ENCODE results near the gene ATG9B.
A peak's percentile ranks its signal among the peaks of the same experiment; 100 is the strongest.

ATG9B gene

GRCh38 chr7:151024435-151025056 is at the start of gene ATG9B:
ATG9B (minus strand) TSS chr7:151024494; CDS start chr7:151024423, 71 bp downstream.
- DNase-seq (ENCODE audit: low spot score) = no peak

GRCh38 chr7:151073990-151074389 is 49.7 kb upstream of the ATG9B start:
- no peak for DNase-seq (ENCODE audit: low spot score)

- no peak for DNase-seq (ENCODE audit: low spot score)
Measured at GRCh38 chr7:151071032-151071866, 47.0 kb upstream of the ATG9B start.

DNA sequence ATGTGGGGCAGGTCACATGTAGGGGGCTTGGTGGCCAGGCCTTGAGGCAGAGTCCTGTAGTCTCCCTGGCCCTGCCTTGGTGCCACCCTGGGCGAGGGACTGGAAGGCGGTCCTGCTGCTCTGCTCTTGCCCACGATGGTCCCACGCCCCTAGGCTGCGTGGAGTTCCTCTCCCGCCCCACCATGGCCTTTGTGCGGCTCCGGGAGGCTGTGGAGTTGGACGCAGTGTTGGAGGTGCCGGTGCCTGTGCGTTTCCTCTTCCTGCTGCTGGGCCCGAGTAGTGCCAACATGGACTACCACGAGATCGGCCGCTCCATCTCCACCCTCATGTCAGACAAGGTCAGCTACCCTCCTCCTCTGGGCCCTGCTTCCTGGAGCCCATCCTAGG is 46.3 kb upstream of the ATG9B start:
- no peak for DNase-seq (ENCODE audit: low spot score)

- no peak for DNase-seq (ENCODE audit: low spot score)
Measured at GRCh38 chr7:151069841-151070573, 45.7 kb upstream of the ATG9B start.

DNA sequence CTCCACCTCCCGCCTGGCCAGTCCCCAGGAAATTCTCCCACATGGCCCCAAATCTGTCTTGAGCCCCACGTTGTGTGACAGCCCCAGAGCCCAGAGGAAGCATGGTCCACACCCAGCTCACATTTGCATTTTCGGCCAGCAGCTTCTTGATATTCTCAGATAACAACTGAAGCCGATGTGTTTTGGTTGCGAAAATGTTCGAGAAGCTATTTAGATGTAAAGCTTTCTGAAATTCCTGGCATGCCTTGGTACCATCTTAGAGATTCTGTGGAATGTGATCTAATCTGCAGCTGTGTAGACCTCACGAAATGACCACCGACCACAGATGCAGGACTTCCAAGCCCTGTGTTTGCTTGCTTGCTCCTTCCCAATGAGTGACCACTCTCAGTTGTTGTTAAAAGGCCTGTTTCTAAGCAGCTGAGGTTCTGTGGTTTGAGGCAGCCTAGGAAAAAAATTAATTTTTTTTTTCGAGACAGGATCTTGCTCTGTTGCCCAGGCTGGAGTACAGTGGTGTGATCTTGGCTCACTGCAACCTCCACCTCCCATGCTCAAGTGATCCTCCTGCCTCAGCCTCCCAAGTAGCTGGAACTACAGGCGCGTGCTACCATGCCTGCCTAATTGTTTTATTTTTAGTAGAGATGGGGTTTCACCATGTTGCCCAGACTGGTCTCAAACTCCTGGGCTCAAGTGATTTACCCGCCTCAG is 43.9 kb upstream of the ATG9B start:
- no peak for DNase-seq (ENCODE audit: low spot score)

- DNase-seq (ENCODE audit: low spot score) = no peak
Measured at GRCh38 chr7:151066273-151066974, 42.1 kb upstream of the ATG9B start.

- DNase-seq (ENCODE audit: low spot score) = no peak
Measured at GRCh38 chr7:151065516-151065915, 41.2 kb upstream of the ATG9B start.

GRCh38 chr7:151064993-151065392 is 40.7 kb upstream of the ATG9B start:
- no peak for DNase-seq (ENCODE audit: low spot score)

DNA sequence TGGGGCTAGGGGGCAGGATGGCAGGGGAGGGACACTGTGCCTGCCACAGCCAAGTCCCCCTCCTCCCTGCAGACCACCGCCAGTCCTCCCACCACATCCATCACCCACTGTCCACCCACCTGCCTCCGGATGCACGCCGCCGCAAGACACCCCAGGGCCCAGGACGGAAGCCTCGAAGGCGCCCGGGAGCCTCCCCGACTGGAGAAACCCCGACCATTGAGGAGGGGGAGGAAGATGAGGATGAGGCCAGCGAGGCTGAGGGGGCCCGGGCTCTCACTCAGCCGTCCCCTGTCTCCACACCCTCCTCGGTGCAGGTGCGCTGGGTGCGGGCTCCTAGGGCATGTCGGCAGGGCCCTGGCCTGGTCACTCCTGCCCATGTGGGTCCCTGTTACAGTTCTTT is 40.2 kb upstream of the ATG9B start:
- DNase-seq (ENCODE audit: low spot score) = no peak

- DNase-seq (ENCODE audit: low spot score) = no peak
Measured at GRCh38 chr7:151063212-151063561, 38.9 kb upstream of the ATG9B start.

DNA sequence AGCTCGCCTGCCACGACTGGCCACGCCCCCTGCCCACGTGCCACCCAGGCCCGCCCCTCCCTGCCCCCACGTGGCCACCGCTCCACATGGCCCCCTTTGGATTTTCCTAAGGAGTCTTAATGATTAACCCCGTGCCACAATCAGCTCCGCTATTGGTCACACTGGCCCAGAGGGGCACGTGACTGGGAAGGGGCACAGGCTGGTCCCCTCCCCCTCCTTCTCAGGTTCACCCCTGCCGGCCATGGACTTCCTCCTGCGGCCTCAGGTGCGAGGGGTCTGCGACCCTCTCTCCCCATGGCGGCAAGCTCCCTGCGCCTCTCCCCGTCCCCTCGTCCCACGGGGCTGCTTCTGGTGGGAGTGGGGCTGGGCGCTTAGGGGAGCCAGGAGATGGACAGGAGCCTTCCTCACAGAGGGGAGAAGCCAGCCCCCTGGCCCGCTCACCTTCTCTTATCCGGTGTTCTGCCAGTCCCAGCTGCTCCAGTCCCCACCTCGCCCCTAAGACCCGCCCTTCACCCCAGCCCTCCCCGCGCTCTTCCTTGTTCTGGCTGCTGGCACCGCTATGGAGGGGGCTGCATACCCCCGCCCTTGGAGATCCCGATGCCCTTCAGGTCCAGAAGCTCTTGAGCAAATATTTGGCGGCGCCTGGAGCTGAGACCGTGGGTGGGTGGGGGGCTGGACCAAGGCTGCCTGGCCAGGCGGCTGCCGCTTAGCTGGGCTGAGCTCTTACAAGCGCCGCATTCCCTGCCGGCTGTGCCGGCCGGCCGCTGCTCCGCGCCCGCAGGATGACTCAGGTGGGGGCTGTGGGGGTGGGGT is 38.3 kb upstream of the ATG9B start:
- DNase-seq (ENCODE audit: low spot score) = no peak

DNA sequence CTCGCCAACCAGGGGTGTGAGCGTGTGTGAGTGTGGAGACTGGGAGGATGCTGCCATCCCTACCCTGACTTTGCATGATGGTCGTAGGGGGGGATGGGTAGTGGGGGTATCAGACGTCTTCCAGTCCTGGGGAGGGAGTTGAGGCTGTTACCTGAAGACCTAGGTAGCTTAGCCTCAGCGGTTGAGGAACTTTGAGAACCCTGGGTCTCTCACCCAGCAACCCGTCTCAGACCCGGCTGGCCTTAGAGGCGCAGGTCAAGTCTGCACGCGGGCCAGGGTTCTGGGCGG is 37.8 kb upstream of the ATG9B start:
- DNase-seq (ENCODE audit: low spot score) = no peak

- no peak for DNase-seq (ENCODE audit: low spot score)
Measured at GRCh38 chr7:151061213-151062110, 37.2 kb upstream of the ATG9B start.

DNA sequence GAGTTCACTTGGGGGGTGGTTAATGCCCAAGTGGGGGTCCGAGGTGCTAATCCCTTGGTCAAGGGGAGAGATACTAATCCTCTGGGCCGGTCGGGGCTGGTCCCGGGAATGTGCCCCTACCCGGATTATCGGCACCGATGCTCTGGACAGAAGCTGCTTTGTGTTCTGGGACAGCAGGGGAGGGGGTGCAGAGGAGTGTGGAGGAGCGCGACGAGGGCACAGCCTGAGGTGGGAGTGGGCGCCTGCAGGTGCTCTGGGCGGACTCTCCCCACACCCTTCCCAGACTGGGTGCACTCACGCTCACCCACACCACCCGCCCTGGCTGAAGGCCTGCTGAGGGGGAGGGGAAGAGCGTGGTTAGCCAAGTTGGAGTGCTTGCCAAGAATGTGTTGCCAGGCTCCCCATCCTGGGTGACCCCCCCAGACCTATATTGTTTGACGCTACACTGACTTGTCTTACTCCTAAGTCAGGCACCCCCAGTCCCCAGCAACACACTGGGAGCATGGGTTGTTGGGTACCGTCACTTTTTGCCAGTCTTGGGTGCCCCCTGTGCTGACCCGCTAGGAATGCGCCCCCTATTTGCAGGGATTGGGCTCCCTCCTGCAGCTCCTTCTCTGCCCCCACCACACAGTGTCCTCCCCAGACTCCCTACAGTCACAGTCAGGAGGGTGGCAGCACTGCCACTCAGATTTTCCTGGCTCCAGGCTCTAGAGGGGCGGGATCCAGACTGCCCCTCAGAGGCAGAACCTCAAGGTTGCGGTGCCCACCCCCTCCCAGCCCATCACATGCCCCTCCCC is 36.3 kb upstream of the ATG9B start:
- no peak for DNase-seq (ENCODE audit: low spot score)

DNA sequence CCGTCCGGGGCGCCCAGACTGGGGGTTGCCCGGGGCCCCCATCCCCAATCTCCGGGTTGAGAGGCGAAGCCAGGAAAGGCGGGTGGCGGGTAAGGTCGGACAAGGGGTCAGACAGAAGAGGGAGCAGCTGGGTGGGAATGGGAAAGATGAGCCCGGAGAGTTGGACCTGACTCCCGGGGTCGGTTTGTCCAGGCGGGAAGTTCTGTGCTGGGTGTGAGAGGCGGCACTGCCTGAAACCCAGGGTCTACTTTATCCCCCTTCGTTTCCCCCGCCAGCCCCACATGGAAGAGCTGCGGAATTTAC is 35.8 kb upstream of the ATG9B start:
- no peak for DNase-seq (ENCODE audit: low spot score)

DNA sequence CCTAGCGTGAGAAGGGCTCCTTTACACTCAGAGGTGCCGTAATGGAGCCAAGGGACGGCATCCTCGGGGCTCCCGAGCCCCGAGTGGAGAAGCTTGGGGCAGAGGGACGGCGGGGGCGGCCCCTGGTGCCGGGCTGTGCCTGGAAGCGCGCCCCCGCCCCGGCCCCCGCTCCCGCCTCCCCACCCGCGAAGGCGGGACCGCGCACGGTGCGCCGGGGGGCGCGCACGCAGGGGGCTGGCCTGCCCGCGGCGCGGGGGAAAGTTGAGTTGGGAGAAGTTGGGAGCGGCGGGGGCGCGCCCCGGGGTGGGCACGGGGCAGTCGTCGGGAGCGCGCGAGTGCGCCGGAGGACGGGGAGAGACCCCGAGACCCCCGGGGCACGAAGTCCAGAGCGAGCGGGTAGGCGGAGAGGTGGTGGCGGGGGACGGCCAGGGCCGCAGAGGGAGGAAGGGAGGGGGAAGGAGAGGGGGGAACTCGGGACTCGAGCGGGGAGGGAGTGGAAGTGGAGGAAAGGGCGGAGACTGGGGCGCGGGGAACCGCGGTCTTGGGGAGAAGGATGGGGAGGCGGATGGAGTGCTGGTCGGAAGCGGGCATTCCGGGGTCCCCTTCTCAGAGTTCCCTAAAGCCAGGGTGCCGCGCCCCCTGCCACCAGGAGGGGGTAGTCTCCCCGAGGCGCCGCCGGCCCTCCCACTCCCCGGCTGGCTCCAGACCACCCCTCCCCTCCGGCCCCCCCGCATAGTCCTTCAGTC is 35.2 kb upstream of the ATG9B start, which contains the start of gene SLC4A2:
Gene SLC4A2 (plus strand): TSS at position 223 of the 746 bp plus-strand sequence. CDS start 2,399 bp downstream, outside the sequence.
- peak; percentile 58 for DNase-seq (ENCODE audit: low spot score)

GRCh38 chr7:151058781-151059366 is 34.6 kb upstream of the ATG9B start:
- DNase-seq (ENCODE audit: low spot score) = no peak

Measured in CD4-positive, alpha-beta T cell treated with Interleukin-6 at 100 ng/mL for 8 hours (primary cell).